Kidney (tissue), 14 donors: ENCODE data around the gene KCNC4. TPM values are rescaled to one million over a fixed set of nuclear protein-coding genes. Genes with fewer than 3 reads are reported as not detected.
A peak's percentile ranks its signal among the peaks of the same experiment; 100 is the strongest.

Source experiments
- DNase-seq, 5 donors: peaks; one replicate each; pipeline ENCODE4 v3.0.0-alpha.2; 2013 to 2020
- FAIRE-seq: peaks from 2 replicates; lab custom pipeline; 2012; peaks lifted over from hg19 to GRCh38; lab: Jason Lieb, UNC
- H3K27ac ChIP-seq, 2 donors: one replicate each; pipeline ENCODE4 v1.7.0; 2013; ENCODE audit warnings: low read depth in 2 of 2, low read length in 2 of 2, inconsistent platforms in 1 of 2
- H3K27me3 ChIP-seq: one replicate; pipeline ENCODE4 v1.7.1; 2013; ENCODE audit warnings: low read length, inconsistent platforms; ENCODE audit not compliant: control insufficient read depth, insufficient read depth
- H3K36me3 ChIP-seq, 3 donors: one replicate each; pipeline versions ENCODE4 v1.7.0 to v1.7.1; 2013; ENCODE audit warnings: low read length in 3 of 3, control low read depth in 1 of 3, inconsistent platforms in 1 of 3; ENCODE audit not compliant: insufficient read depth in 3 of 3, control insufficient read depth in 2 of 3
- H3K4me1 ChIP-seq, 3 donors: one replicate each; pipeline versions ENCODE4 v1.7.0 to v1.7.1; 2013; ENCODE audit warnings: low read length in 3 of 3, inconsistent platforms in 1 of 3, low read depth in 1 of 3; ENCODE audit not compliant: control insufficient read depth in 2 of 3, insufficient read depth in 2 of 3
- H3K4me3 ChIP-seq, 3 donors: one replicate each; pipeline versions ENCODE4 v1.7.0 to v1.8.1; 2013; ENCODE audit warnings: low read length in 3 of 3, control low read depth in 1 of 3, inconsistent platforms in 1 of 3
- H3K9ac ChIP-seq, 3 donors: one replicate each; pipeline versions ENCODE4 v1.7.0 to v1.7.1; 2013; ENCODE audit warnings: low read length in 3 of 3, control low read depth in 1 of 3, inconsistent platforms in 1 of 3
- H3K9me3 ChIP-seq, 3 donors: one replicate each; pipeline versions ENCODE4 v1.7.0 to v1.7.1; 2013; ENCODE audit warnings: low read length in 3 of 3, control low read depth in 1 of 3, inconsistent platforms in 1 of 3; ENCODE audit not compliant: control insufficient read depth in 2 of 3, insufficient read depth in 1 of 3
- CTCF ChIP-seq: IDR thresholded peaks from 3 replicates; pipeline ENCODE4 v1.5.1; 2012; ENCODE audit warnings: mild to moderate bottlenecking, moderate library complexity, borderline replicate concordance; ENCODE audit not compliant: insufficient read depth; ENCODE audit errors: extremely low read depth
- intact Hi-C: fragments of 100-400 bp; cut with DNase I; formaldehyde crosslinking; loops from one replicate; pipeline ENCODE4 v1.11.1; 2022
- polyA plus RNA-seq: library from polyadenylated mRNA; stranded (reverse); fragments of 350-450 nt; fragmentation: Illumina TruSeq; extraction: RNeasy Lipid Tissue Mini Kit (QIAGEN cat#74804); gene quantifications from one replicate; pipeline ENCODE4 v1.2.3, GENCODE V29; 2014; ENCODE audit warnings: low read depth, low replicate concordance; ENCODE audit not compliant: insufficient read depth
- total RNA-seq: library from RNA; stranded (reverse); fragmentation: NEBNext Ultra II Directional; extraction: Animal tissue kit (Norgen Biotek cat#: 25700); gene quantifications from one replicate; pipeline ENCODE4 v1.2.1, GENCODE V29; 2021
- donor health status: control.
- donor health status: control.
- donor health status: control.
- donor health status: control.
- donor health status: control.
- donor health status: DM: yes; HTN: yes; CAD: no.
- donor health status: Normal renal cell carcinoma (clear cell type).

The KCNC4 gene
- total and polyA plus RNA-seq, 2 donors from 2014 or later = 12.9 to 52.9 TPM

- TF ChIP-seq CTCF = no peak
- no peak overlapping the region for H3K9ac ChIP-seq
- peaks cover 0 to 5% (median 3%) of the 10 kb centered on the region in 3 donors for H3K4me1 ChIP-seq
- H3K27ac ChIP-seq = no peak overlapping the region
- no peaks in the 10 kb centered on the region for H3K36me3 ChIP-seq
- FAIRE-seq (no peak), DNase-seq (peak in 4 of 5 donors; percentile 22 to 69 (median 38))
- H3K4me3 ChIP-seq = no peak overlapping the region
- intact Hi-C loops = no loop called here
- peaks cover 0 to 4% (median 0%) of the 10 kb centered on the region in 3 donors for H3K9me3 ChIP-seq
- H3K27me3 ChIP-seq = no peaks in the 10 kb centered on the region
These were observed 33.7 kb upstream of the KCNC4 start for GRCh38 chr1:110176299-110176956.

DNA sequence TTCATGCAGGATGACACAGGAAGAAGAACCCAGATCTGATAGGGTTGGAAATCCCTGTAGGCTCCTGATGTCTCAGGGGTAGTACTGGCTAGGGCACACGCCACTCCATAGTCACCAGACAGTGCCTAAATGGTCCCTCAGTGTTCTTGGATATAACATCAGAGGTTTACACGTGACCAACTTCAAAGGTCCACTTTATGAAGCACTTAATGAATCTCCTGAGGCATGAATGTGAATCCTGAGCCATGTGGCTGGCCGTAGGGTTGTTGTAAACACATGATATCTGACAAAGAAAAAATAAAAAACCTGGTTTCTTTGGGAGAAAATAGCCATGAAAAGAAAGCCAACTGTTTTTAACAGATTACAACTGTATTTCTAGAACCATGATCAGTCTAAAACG lies 32.3 kb upstream of the KCNC4 start:
- FAIRE-seq = no peak
- Histone ChIP-seq H3K4me3 (no peak overlapping the region), H3K27me3 (no peaks in the 10 kb centered on the region), H3K4me1 (no peaks in the 10 kb centered on the region), H3K27ac (no peak overlapping the region), H3K9me3 (peaks cover 0 to 4% (median 0%) of the 10 kb centered on the region in 3 donors), H3K36me3 (no peaks in the 10 kb centered on the region), H3K9ac (no peak overlapping the region)
- intact Hi-C loops = no loop called here
- no peak for DNase-seq
- TF ChIP-seq CTCF = no peak

GRCh38 chr1:110183642-110184167 lies 26.4 kb upstream of the KCNC4 start:
- no peak overlapping the region for H3K9ac ChIP-seq
- peaks cover 0 to under 1% (median 0%) of the 10 kb centered on the region in 3 donors for H3K9me3 ChIP-seq
- H3K4me3 ChIP-seq = no peak overlapping the region
- no peaks in the 10 kb centered on the region for H3K36me3 ChIP-seq
- no peak for DNase-seq
- peaks cover 6% of the 10 kb centered on the region for H3K27me3 ChIP-seq
- H3K4me1 ChIP-seq = no peaks in the 10 kb centered on the region
- FAIRE-seq = no peak
- no peak overlapping the region for H3K27ac ChIP-seq
- no peak for TF ChIP-seq CTCF
- intact Hi-C loops = no loop called here
